ENCODE measurements around the gene KLHL2. TPM values are rescaled to one million over a fixed set of nuclear protein-coding genes. Genes with fewer than 3 reads are reported as not detected.

The KLHL2 gene
- total and polyA plus RNA-seq, 2 of the 13 experiments (the other 11 are each of a cell fraction or from before 2014, with no cell fraction given), result 9.2 to 17.6 TPM

- TF ChIP-seq GATAD2A (CRISPR knock-in tag; IDR thresholded peaks at IDR 0.05) (0 out of 2 replicates have a peak, but pooled peaks have one; percentile 21), FOXA3 (CRISPR knock-in tag; IDR thresholded peaks at IDR 0.05) (no peak), TRIM24 (CRISPR knock-in tag; IDR thresholded peaks at IDR 0.05) (no peak), JDP2 (CRISPR knock-in tag; IDR thresholded peaks at IDR 0.05; ENCODE audit: borderline replicate concordance) (no peak), ZNF543 (CRISPR knock-in tag; IDR thresholded peaks at IDR 0.05) (no peak), ZNF136 (CRISPR knock-in tag; IDR thresholded peaks at IDR 0.05; ENCODE audit: low read depth) (no peak), FOXK1 (CRISPR knock-in tag; IDR thresholded peaks at IDR 0.05; ENCODE audit: borderline replicate concordance, low read depth) (peak; percentile 26; the same call in 1 of the 2 replicates), THAP11 (CRISPR knock-in tag; IDR thresholded peaks at IDR 0.05) (no peak), POLR2G (IDR thresholded peaks at IDR 0.05; ENCODE audit: low read depth, low read length) (no peak), SIX1 (CRISPR knock-in tag; IDR thresholded peaks at IDR 0.05; ENCODE audit: borderline replicate concordance) (no peak), ZNF101 (CRISPR knock-in tag; IDR thresholded peaks at IDR 0.05; ENCODE audit: borderline replicate concordance, low read depth) (no peak), ZNF720 (CRISPR knock-in tag; IDR thresholded peaks at IDR 0.05) (no peak), ZNF501 (CRISPR knock-in tag; IDR thresholded peaks at IDR 0.05) (0 out of 2 replicates have a peak, but pooled peaks have one; percentile 42), FOXP4 (CRISPR knock-in tag; IDR thresholded peaks at IDR 0.05) (0 out of 2 replicates have a peak, but pooled peaks have one; percentile 22), PAWR (CRISPR knock-in tag; IDR thresholded peaks at IDR 0.05; ENCODE audit: borderline replicate concordance) (no peak), FOSL1 (CRISPR knock-in tag; IDR thresholded peaks at IDR 0.05; ENCODE audit: borderline replicate concordance) (no peak), PAX8 (CRISPR knock-in tag; IDR thresholded peaks at IDR 0.05; ENCODE audit: borderline replicate concordance) (no peak), ZNF329 (CRISPR knock-in tag; IDR thresholded peaks at IDR 0.05; ENCODE audit: low read depth) (no peak), FLYWCH1 (CRISPR knock-in tag; IDR thresholded peaks at IDR 0.05) (no peak), EHMT2 (IDR thresholded peaks at IDR 0.05; ENCODE audit: borderline replicate concordance, low read depth, low read length) (no peak)
- TF ChIP-seq, protein P1, sequence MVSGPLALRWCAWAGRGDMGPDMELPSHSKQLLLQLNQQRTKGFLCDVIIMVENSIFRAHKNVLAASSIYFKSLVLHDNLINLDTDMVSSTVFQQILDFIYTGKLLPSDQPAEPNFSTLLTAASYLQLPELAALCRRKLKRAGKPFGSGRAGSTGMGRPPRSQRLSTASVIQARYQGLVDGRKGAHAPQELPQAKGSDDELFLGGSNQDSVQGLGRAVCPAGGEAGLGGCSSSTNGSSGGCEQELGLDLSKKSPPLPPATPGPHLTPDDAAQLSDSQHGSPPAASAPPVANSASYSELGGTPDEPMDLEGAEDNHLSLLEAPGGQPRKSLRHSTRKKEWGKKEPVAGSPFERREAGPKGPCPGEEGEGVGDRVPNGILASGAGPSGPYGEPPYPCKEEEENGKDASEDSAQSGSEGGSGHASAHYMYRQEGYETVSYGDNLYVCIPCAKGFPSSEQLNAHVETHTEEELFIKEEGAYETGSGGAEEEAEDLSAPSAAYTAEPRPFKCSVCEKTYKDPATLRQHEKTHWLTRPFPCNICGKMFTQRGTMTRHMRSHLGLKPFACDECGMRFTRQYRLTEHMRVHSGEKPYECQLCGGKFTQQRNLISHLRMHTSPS (CRISPR knock-in tag; IDR thresholded peaks at IDR 0.05; ENCODE audit: low read depth), result no peak
- TF ChIP-seq, protein P2, sequence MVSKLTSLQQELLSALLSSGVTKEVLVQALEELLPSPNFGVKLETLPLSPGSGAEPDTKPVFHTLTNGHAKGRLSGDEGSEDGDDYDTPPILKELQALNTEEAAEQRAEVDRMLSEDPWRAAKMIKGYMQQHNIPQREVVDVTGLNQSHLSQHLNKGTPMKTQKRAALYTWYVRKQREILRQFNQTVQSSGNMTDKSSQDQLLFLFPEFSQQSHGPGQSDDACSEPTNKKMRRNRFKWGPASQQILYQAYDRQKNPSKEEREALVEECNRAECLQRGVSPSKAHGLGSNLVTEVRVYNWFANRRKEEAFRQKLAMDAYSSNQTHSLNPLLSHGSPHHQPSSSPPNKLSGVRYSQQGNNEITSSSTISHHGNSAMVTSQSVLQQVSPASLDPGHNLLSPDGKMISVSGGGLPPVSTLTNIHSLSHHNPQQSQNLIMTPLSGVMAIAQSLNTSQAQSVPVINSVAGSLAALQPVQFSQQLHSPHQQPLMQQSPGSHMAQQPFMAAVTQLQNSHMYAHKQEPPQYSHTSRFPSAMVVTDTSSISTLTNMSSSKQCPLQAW (CRISPR knock-in tag; IDR thresholded peaks at IDR 0.05), result peak; percentile 60
- TF ChIP-seq, protein P3, sequence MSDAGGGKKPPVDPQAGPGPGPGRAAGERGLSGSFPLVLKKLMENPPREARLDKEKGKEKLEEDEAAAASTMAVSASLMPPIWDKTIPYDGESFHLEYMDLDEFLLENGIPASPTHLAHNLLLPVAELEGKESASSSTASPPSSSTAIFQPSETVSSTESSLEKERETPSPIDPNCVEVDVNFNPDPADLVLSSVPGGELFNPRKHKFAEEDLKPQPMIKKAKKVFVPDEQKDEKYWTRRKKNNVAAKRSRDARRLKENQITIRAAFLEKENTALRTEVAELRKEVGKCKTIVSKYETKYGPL (CRISPR knock-in tag; IDR thresholded peaks at IDR 0.05), result no peak
Measured at GRCh38 chr4:165351359-165352130, 144.2 kb downstream of the KLHL2 start (continued).
